ENCODE measurements around the gene COPZ1.
"Not testable (repeated sequence)": the region's sequence is repeated elsewhere in the genome, so short reads cannot be mapped to it uniquely, and the experiment has no call there.

COPZ1 gene

DNA sequence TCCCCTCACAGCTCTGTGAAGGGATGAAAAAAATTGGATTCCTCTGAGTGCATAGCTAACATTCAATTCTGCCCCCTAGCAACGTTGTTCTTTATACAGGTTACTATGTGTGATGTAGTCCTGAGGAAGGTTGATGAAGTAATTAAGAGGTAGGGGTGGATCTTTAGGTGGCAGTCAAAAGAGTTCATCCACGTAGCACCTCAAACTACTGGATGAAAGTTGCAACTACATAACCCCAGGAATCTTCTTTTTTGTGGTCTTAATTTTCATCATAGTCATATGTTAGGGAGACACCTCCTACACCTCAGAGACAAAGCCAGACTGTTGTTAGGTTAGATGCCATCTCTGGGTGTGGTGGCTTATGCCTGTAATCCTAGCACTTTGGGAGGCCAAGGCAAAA, 13.9 kb upstream of the COPZ1 start:
- Histone ChIP-seq H3K4me3 (ENCODE audit: low read length in 2 of 2) (no peak overlapping the region), H3K9ac (ENCODE audit: low read length in 2 of 2) (no peak overlapping the region), H3K36me3 (ENCODE audit: control insufficient read depth in 2 of 2, insufficient read depth in 2 of 2, low read length in 2 of 2) (no peaks in the 10 kb centered on the region), H3K27me3 (ENCODE audit: control insufficient read depth in 1 of 2, insufficient read depth in 2 of 2, low read length in 2 of 2) (peaks cover 0 to 2% of the 10 kb centered on the region in 2 donors), H3K27ac (ENCODE audit: low read length) (no peak overlapping the region), H3K4me1 (ENCODE audit: control insufficient read depth, insufficient read depth, low read length) (no peaks in the 10 kb centered on the region), H3K9me3 (ENCODE audit: control insufficient read depth in 2 of 2, low read length in 2 of 2) (no peaks in the 10 kb centered on the region)

DNA sequence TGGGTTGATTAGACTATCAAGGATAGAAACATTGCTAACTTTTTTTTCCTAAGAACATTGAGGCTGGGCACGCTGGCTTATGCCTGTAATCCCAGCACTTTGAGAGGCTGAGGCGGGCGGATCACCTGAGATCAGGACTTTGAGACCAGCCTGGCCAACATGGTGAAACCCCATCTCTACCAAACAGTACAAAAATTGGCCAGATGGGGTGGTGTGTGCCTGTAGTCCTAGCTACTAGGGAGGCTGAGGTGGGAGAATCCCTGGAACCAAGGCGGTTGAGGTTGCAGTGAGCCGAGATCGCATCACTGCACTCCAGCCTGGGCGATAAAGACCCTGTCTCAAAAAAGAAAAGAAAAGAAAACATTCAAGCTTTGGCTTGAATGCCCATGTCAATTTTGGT, 12.6 kb upstream of the COPZ1 start:
- H3K27me3 ChIP-seq (ENCODE audit: control insufficient read depth in 1 of 2, insufficient read depth in 2 of 2, low read length in 2 of 2); H3K27ac ChIP-seq (ENCODE audit: low read length); H3K9ac ChIP-seq (ENCODE audit: low read length in 2 of 2); H3K36me3 ChIP-seq (ENCODE audit: control insufficient read depth in 2 of 2, insufficient read depth in 2 of 2, low read length in 2 of 2); H3K4me1 ChIP-seq (ENCODE audit: control insufficient read depth, insufficient read depth, low read length); H3K9me3 ChIP-seq (ENCODE audit: control insufficient read depth in 2 of 2, low read length in 2 of 2); H3K4me3 ChIP-seq (ENCODE audit: low read length in 2 of 2): not testable (repeated sequence)

DNA sequence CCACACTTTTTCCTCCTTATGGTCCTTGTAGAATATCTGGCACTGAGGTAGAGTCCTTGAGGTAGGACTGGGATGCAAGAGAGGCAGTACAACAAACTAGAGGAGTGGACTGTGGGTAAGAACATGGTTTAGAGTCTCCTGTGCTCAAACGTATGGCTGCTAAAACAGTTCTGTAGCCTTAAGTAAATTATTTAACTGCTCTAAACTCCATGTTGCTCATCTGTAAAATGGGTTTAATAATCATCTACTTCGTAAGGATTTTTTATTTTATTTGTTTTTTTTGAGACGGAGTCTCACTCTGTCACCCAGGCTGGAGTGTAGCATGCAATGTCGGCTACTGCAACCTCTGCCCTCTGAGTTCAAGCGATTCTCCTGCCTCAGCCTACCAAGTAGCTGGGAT, 3.6 kb upstream of the COPZ1 start:
- Histone ChIP-seq H3K27ac (ENCODE audit: low read length) (no peak overlapping the region), H3K27me3 (ENCODE audit: control insufficient read depth in 1 of 2, insufficient read depth in 2 of 2, low read length in 2 of 2) (no peaks in the 10 kb centered on the region), H3K36me3 (ENCODE audit: control insufficient read depth in 2 of 2, insufficient read depth in 2 of 2, low read length in 2 of 2) (no peaks in the 10 kb centered on the region), H3K9me3 (ENCODE audit: control insufficient read depth in 2 of 2, low read length in 2 of 2) (no peaks in the 10 kb centered on the region), H3K9ac (ENCODE audit: low read length in 2 of 2) (no peak overlapping the region), H3K4me3 (ENCODE audit: low read length in 2 of 2) (no peak overlapping the region), H3K4me1 (ENCODE audit: control insufficient read depth, insufficient read depth, low read length) (peaks cover 4% of the 10 kb centered on the region)

DNA sequence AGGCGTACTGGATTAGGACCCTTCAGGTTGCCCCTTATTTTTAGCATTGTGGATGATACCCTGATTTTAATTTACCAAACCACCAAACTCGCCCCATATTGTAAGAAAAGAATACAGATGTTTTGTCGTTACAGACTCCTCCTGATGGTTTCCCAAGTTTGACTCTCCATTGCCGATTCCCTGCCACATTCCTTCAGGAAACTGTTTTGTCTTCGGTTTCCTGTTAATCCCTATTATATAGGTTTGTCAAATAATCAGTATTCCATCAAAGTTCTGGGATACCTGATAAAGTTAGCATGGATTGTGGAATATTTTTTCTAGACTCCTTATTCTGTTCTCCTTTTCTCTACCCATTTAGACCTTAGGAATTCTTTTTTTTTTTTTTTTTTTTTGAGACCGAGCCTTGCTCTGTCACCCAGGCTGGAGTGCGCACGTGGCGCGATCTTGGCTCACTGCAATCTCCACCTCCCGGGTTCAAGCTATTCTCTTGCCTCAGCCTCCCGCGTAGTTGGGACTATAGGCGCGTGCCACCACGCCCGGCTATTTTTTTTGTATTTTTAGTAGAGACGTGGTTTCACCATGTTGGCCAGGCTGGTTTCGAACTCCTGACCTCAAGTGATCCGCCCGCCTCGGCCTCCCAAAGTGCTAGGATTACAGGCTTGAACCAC, 645 bp downstream of the COPZ1 start:
- peak overlapping the region; percentile 82 for H3K27ac ChIP-seq (ENCODE audit: low read length)
- peak overlapping the region; percentile 92 to 98 for H3K9ac ChIP-seq (ENCODE audit: low read length in 2 of 2)
- H3K4me1 ChIP-seq (ENCODE audit: control insufficient read depth, insufficient read depth, low read length) = peaks cover 12% of the 10 kb centered on the region
- peak overlapping the region; percentile 89 to 98 for H3K4me3 ChIP-seq (ENCODE audit: low read length in 2 of 2)
- H3K9me3 ChIP-seq (ENCODE audit: control insufficient read depth in 2 of 2, low read length in 2 of 2); H3K36me3 ChIP-seq (ENCODE audit: control insufficient read depth in 2 of 2, insufficient read depth in 2 of 2, low read length in 2 of 2); H3K27me3 ChIP-seq (ENCODE audit: control insufficient read depth in 1 of 2, insufficient read depth in 2 of 2, low read length in 2 of 2): not testable (repeated sequence)

DNA sequence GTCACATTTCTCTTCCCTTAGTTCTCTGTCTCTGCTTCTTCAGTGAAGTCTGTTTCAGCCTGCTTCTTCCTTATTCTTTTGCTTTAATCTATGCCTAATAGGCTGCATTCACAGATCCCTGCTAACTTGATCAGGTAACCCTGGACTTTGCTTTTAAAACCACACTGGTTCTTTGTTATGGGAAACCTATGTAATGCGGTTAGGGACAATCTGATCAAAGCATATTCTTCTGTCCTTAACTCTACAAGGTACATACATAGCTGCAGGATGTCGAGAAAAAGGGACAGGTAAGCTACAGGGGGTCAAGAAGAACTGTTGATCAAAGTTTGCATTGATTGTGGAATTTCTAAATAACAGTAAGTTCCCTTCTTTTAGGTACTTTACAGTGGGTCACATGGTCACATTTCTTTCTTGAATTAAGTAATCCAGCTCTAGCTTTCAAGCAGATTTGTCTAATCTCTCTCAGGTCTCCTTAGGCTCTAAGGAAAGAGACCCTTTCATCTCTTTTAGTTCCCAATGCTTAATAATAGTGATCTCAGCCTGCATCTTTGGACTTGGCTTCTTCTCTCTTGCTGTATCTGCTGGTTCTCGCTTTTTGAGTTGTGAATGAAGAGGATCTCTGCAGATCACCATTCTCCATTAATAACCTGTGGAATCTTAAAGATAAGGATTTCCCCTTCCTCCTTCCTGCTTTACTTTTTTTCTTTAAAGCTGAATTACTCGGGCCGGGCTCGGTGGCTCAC, 3.8 kb downstream of the COPZ1 start:
- H3K27me3 ChIP-seq (ENCODE audit: control insufficient read depth in 1 of 2, insufficient read depth in 2 of 2, low read length in 2 of 2) = no peaks in the 10 kb centered on the region
- H3K9ac ChIP-seq (ENCODE audit: low read length in 2 of 2) = no peak overlapping the region
- no peak overlapping the region for H3K4me3 ChIP-seq (ENCODE audit: low read length in 2 of 2)
- peaks cover 12% of the 10 kb centered on the region for H3K4me1 ChIP-seq (ENCODE audit: control insufficient read depth, insufficient read depth, low read length)
- no peaks in the 10 kb centered on the region for H3K9me3 ChIP-seq (ENCODE audit: control insufficient read depth in 2 of 2, low read length in 2 of 2)
- H3K27ac ChIP-seq (ENCODE audit: low read length) = no peak overlapping the region
- peaks cover 0 to 3% of the 10 kb centered on the region in 2 donors for H3K36me3 ChIP-seq (ENCODE audit: control insufficient read depth in 2 of 2, insufficient read depth in 2 of 2, low read length in 2 of 2)

DNA sequence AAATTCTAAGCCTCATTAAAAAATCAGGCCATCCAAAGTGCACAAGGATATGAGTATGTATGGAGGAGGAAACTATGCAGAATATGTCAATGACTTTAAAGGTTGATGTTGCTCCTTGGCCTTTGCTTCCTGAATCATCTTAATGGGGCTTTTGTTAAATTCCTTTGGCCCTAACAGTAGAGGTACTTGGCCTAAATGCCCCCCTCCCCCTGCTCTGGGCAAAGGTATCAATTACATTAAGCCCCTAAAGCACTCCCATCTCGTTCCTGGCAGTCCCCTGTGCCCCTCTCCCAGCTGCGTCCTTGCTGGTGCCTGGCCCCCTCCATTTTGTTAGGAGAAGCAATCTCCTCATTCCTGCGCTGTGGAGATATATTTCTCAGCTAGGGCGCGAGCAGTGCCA, 4.8 kb downstream of the COPZ1 start:
- Histone ChIP-seq H3K4me1 (ENCODE audit: control insufficient read depth, insufficient read depth, low read length) (peaks cover 8% of the 10 kb centered on the region), H3K9ac (ENCODE audit: low read length in 2 of 2) (no peak overlapping the region), H3K4me3 (ENCODE audit: low read length in 2 of 2) (no peak overlapping the region), H3K27ac (ENCODE audit: low read length) (no peak overlapping the region), H3K36me3 (ENCODE audit: control insufficient read depth in 2 of 2, insufficient read depth in 2 of 2, low read length in 2 of 2) (peaks cover 0 to 3% of the 10 kb centered on the region in 2 donors), H3K9me3 (ENCODE audit: control insufficient read depth in 2 of 2, low read length in 2 of 2) (no peaks in the 10 kb centered on the region), H3K27me3 (ENCODE audit: control insufficient read depth in 1 of 2, insufficient read depth in 2 of 2, low read length in 2 of 2) (no peaks in the 10 kb centered on the region)

DNA sequence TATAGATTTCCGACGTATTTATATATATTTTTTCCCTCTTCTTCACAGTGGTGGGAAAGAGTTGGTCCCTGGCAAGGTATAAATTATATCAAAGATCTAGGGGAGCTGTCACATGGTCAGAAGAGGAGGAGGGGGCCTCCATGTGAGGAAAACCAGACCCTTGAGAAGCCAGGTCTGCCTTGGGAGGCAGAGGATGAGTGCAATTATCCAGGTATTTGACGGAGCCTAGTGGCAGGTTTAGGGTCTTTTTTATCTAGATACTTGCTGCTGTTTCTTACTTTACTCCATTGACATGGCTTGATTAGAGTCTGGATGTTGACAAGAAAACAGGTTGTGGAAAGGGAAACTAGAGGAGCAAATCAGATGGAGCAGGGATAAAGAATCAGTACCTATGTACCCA, 5.5 kb downstream of the COPZ1 start:
- H3K4me1 ChIP-seq (ENCODE audit: control insufficient read depth, insufficient read depth, low read length) = peaks cover 8% of the 10 kb centered on the region
- H3K9me3 ChIP-seq (ENCODE audit: control insufficient read depth in 2 of 2, low read length in 2 of 2) = no peaks in the 10 kb centered on the region
- H3K36me3 ChIP-seq (ENCODE audit: control insufficient read depth in 2 of 2, insufficient read depth in 2 of 2, low read length in 2 of 2) = peaks cover 0 to 3% of the 10 kb centered on the region in 2 donors
- H3K27me3 ChIP-seq (ENCODE audit: control insufficient read depth in 1 of 2, insufficient read depth in 2 of 2, low read length in 2 of 2) = no peaks in the 10 kb centered on the region
- H3K9ac ChIP-seq (ENCODE audit: low read length in 2 of 2) = no peak overlapping the region
- no peak overlapping the region for H3K27ac ChIP-seq (ENCODE audit: low read length)
- no peak overlapping the region for H3K4me3 ChIP-seq (ENCODE audit: low read length in 2 of 2)

DNA sequence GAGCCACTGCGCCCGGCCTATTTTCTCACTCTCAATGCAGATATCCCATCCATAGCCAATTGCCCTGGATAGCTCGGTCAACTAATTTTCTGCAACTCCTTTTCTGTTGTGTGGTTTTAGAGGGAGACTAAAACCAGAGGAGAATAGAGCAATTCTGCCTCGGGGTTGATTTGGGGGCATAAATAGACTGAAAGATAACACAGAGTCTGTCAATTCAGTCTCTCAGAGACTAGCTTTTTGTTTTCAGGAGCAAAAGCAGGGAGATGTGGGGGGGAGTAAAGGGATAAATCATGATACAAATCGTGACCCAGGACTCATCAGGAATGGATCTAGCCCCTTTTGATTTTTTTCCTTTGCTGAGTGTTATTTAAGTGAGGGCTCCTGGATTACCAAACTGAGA, 6.5 kb downstream of the COPZ1 start:
- Histone ChIP-seq H3K36me3 (ENCODE audit: control insufficient read depth in 2 of 2, insufficient read depth in 2 of 2, low read length in 2 of 2) (peaks cover 0 to 3% of the 10 kb centered on the region in 2 donors), H3K27ac (ENCODE audit: low read length) (no peak overlapping the region), H3K9ac (ENCODE audit: low read length in 2 of 2) (no peak overlapping the region), H3K9me3 (ENCODE audit: control insufficient read depth in 2 of 2, low read length in 2 of 2) (no peaks in the 10 kb centered on the region), H3K4me3 (ENCODE audit: low read length in 2 of 2) (no peak overlapping the region), H3K4me1 (ENCODE audit: control insufficient read depth, insufficient read depth, low read length) (peaks cover 8% of the 10 kb centered on the region), H3K27me3 (ENCODE audit: control insufficient read depth in 1 of 2, insufficient read depth in 2 of 2, low read length in 2 of 2) (no peaks in the 10 kb centered on the region)

DNA sequence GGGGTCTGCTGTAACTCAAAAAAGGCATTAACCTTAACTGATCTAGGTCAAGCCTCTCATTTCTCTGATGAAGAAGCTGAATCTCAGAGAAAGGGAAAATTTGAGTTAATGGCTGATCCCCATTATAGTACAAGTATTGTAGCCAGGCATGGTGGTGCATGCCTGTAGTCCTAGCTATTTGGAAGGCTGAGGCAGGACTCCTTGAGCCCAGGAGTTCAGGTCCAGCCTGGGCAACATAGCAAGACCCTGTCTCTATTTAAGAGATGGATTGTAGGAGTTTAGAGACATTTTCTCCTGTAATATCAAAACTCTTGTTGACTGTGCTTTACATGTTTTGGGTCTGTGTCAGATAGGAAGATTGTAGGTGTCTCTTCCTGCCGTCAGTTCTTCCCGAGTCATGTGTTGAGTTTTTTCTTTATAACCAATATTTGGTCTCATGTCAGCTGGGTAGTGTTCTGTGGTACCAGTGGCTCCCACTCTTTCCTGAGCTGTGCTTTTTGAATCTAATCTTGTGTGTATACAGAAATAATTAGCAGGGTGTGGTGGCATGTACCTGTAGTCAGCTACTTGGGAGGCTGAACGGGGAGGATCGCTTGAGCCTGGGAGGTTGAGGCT, 8.6 kb downstream of the COPZ1 start:
- H3K4me3 ChIP-seq (ENCODE audit: low read length in 2 of 2) = no peak overlapping the region
- H3K4me1 ChIP-seq (ENCODE audit: control insufficient read depth, insufficient read depth, low read length) = peaks cover 19% of the 10 kb centered on the region
- H3K27me3 ChIP-seq (ENCODE audit: control insufficient read depth in 1 of 2, insufficient read depth in 2 of 2, low read length in 2 of 2) = no peaks in the 10 kb centered on the region
- peaks cover 0 to 3% of the 10 kb centered on the region in 2 donors for H3K36me3 ChIP-seq (ENCODE audit: control insufficient read depth in 2 of 2, insufficient read depth in 2 of 2, low read length in 2 of 2)
- H3K9me3 ChIP-seq (ENCODE audit: control insufficient read depth in 2 of 2, low read length in 2 of 2) = no peaks in the 10 kb centered on the region
- H3K9ac ChIP-seq (ENCODE audit: low read length in 2 of 2) = no peak overlapping the region
- no peak overlapping the region for H3K27ac ChIP-seq (ENCODE audit: low read length)

DNA sequence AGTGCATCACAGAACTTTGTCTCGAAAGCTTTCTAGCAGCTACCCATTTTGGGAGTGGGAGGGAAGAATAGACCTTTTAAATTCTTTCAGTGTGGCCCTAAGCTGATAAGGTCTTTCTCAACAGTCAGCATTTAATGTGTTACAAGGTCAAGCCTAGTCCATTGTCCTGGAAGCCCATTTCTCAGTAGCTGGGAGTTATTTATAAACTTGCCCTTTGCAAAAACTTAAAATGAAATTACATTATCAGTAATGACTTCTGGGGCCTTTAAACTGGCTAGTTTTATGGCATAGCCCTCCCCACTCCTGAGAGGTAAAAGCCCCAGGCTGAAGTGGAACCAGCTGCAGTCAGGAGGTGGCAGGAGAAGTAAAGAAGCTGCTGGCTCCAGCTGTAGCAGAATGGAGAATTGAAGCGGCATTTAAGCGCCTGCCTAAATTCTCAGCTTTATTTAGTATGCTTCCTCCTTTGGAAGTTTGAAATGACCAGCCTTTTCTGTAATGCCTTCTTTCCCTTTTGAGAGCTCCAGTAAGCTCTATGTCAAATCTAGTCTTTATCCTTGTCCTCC, 12.4 kb downstream of the COPZ1 start:
- peak overlapping the region; percentile 61 for H3K27ac ChIP-seq (ENCODE audit: low read length)
- H3K9me3 ChIP-seq (ENCODE audit: control insufficient read depth in 2 of 2, low read length in 2 of 2) = no peaks in the 10 kb centered on the region
- H3K9ac ChIP-seq (ENCODE audit: low read length in 2 of 2) = no peak overlapping the region
- peaks cover 21% of the 10 kb centered on the region for H3K4me1 ChIP-seq (ENCODE audit: control insufficient read depth, insufficient read depth, low read length)
- peaks cover 11 to 15% of the 10 kb centered on the region in 2 donors for H3K36me3 ChIP-seq (ENCODE audit: control insufficient read depth in 2 of 2, insufficient read depth in 2 of 2, low read length in 2 of 2)
- H3K27me3 ChIP-seq (ENCODE audit: control insufficient read depth in 1 of 2, insufficient read depth in 2 of 2, low read length in 2 of 2) = no peaks in the 10 kb centered on the region
- no peak overlapping the region for H3K4me3 ChIP-seq (ENCODE audit: low read length in 2 of 2)

Data from stomach smooth muscle (tissue), 2 donors.